Activated T-cell treated with anti-CD3 and anti-CD28 coated beads, Interleukin-2, amount 50 U/mL, for 24 hours (primary cell): ENCODE results near the gene STING1.
"Not testable (repeated sequence)": the region's sequence is repeated elsewhere in the genome, so short reads cannot be mapped to it uniquely, and the experiment has no call there.

ENCODE experiments used
- DNase-seq: peaks from one replicate; pipeline ENCODE4 v3.0.0-alpha.2; 2020
- H3K27ac Mint-ChIP-seq: 2 replicates; pipeline ENCODE4 v1.8.0; 2020; ENCODE audit warnings: mild to moderate bottlenecking, mixed read lengths
- H3K27me3 Mint-ChIP-seq: 2 replicates; pipeline ENCODE4 v1.8.0; 2020; ENCODE audit warnings: mixed read lengths
- H3K36me3 Mint-ChIP-seq: 2 replicates; pipeline ENCODE4 v1.8.0; 2020; ENCODE audit warnings: low read depth, mixed read lengths
- H3K4me1 Mint-ChIP-seq: 2 replicates; pipeline ENCODE4 v1.8.0; 2020; ENCODE audit warnings: low read depth, mixed read lengths
- H3K4me3 Mint-ChIP-seq: 2 replicates; pipeline ENCODE4 v1.8.0; 2020; ENCODE audit warnings: mild to moderate bottlenecking, moderate library complexity, mixed read lengths
- H3K9me3 Mint-ChIP-seq: 2 replicates; pipeline ENCODE4 v1.8.0; 2020; ENCODE audit warnings: mixed read lengths

The STING1 gene

DNA sequence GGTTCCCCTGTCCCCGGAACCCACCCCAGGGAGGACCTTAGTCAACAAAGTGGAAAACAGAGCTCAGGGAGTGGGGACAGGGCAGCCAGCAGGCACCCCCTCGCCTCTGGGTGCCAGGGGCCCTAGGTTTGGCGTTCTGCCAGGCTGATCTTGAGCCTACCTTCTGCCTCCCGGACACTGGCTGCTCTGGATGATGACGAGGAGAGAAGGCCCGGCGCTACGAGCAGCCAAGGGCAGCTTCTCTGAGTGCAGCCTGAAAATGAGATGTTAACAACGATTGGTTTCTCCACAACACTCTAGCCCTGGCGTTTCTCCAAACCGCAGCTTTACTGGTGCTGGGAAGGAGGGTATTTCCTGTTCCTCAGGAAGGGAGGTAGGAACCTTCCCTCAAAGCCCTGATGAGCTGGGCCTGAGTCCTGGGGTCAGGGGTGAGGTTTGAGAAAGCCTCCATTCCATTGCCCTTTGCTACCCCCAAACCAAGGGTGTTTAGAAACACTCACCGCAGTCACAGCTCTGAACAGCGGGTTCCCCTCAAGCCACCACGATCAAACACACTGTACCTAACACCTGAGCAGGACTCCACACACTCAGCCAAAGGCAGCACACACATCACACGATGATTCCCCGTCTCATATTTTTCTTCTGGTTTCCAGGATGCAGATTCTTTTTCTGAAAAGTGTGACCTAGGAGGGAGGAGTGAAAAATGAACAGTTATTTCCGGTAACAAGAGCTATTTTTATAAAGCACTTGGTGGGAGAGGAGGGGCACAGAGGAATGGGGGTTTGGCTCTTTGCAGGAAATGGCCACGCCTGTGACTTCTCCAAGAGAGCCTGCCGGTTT lies at the start of gene STING1:
STING1 (minus strand) TSS at position 709 of the 840 bp plus-strand sequence. CDS start 1,054 bp downstream, outside the sequence.
- Mint-ChIP-seq H3K4me1 (peaks cover 41% of the 10 kb centered on the region), H3K9me3 (no peaks in the 10 kb centered on the region), H3K36me3 (peaks cover 45% of the 10 kb centered on the region), H3K27ac (peak within 1 kb of the TSS; percentile 98), H3K27me3 (no peaks in the 10 kb centered on the region), H3K4me3 (peak within 1 kb of the TSS; percentile 86)
- DNase-seq: peak; percentile 74

DNA sequence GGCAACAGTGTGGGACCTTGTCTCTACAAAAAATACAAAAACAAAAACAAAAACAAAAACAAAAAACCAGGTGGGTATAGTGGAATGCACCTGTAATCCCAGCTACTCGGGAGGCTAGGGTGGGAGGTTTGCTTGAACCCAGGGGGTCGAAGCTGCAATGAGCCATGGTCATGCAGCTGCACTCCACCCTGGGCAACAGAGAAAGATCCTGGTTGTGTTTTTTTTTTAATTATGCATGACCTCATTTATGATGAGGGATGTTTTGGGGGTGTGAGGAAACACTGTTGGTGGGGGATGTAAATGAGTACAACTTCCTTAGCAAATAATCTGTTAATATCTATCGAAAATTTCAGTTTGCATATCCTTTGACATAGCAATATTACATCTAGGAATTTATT lies 49.2 kb upstream of the STING1 start:
- Mint-ChIP-seq H3K9me3 (no peaks in the 10 kb centered on the region), H3K4me3 (no peak overlapping the region), H3K27me3 (no peaks in the 10 kb centered on the region), H3K36me3 (no peaks in the 10 kb centered on the region), H3K27ac (no peak overlapping the region), H3K4me1 (no peaks in the 10 kb centered on the region)
- DNase-seq: no peak

DNA sequence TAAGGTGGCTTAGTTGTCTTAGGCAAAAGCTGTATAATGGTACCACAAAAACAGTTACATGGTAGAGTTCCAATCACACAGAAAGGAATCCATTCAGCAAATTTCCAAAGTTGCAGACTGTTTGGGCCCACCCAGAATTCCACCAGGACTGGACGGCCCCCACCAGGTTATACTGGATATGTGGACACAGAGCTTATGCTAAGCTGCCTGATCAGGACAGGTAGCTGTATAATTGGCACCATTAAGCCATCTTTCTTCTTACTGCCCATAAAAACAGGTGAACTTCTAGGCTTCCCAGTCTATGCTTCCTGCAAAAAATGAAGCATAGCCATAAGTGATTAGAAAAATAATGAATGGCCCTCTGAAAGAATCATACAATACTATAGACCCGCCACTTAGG lies 47.5 kb upstream of the STING1 start:
- H3K4me1 Mint-ChIP-seq, DNase-seq, H3K4me3 Mint-ChIP-seq, H3K36me3 Mint-ChIP-seq, H3K27ac Mint-ChIP-seq, H3K9me3 Mint-ChIP-seq, H3K27me3 Mint-ChIP-seq: not testable (repeated sequence)

DNA sequence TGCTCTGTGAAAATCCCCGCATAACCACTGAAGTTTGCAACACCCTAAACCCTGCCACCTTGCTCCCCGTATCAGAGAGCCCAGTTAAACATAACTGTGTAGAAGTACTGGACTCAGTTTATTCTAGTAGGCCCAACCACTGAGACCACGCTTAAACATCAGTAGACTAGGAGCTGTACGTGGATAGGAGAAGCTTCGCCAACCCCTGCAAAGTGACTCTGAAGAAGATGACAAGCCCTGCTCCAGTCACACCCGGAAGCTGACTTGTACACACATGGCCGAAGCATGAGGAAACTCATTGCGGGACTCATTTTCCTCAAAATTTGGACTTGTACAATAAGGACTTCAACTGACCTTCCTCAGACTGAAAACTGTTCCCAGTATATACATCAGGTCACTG lies 46.1 kb upstream of the STING1 start:
- H3K4me3 Mint-ChIP-seq, H3K27me3 Mint-ChIP-seq, H3K4me1 Mint-ChIP-seq, H3K27ac Mint-ChIP-seq, DNase-seq, H3K36me3 Mint-ChIP-seq, H3K9me3 Mint-ChIP-seq: not testable (repeated sequence)

DNA sequence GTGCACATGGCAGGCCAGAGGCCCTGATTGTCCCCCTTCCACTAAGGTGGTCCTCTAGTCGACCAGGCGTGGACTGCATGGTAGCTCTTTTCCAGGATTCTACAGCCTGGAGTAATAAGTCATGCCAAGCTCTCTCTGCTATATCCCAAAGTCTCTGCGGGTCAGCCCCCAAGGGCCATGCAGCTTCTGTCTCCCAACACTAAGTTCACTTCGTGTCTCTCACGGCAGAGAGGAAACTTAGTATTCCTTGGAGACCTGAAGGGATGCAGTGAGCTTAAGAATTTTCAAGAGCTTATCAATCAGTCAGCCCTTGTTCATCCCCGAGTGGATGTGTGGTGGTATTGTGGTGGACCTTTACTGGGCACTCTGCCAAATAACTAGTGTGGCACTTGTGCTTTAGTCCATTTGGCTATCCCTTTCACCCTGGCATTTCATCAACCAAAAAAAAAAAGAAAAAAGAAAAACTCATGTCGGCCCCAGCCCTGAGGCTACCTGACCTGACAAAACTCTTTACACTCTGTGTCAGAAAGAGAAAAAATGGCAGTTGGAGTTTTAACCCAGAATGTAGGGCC lies 45.4 kb upstream of the STING1 start:
- H3K9me3 Mint-ChIP-seq, H3K36me3 Mint-ChIP-seq, H3K4me1 Mint-ChIP-seq, DNase-seq, H3K27me3 Mint-ChIP-seq, H3K27ac Mint-ChIP-seq, H3K4me3 Mint-ChIP-seq: not testable (repeated sequence)

DNA sequence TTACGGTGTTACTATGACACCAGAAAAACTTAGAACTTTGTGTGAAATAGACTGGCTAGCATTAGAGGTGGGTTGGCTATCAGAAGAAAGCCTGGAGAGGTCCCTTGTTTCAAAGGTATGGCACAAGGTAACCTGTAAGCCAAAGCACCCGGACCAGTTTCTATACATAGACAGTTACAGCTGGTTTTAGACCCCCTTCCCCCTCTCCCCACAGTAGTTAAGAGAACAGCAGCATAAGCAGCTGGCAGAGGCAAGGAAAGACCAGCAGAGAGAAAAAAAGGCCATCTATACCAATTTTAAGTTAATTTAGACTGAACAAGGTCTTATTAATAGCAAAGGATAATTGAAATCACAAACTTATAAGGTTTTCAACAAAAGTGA lies 44.5 kb upstream of the STING1 start:
- not testable (repeated sequence) for H3K27me3 Mint-ChIP-seq, H3K4me3 Mint-ChIP-seq, DNase-seq, H3K9me3 Mint-ChIP-seq, H3K4me1 Mint-ChIP-seq, H3K36me3 Mint-ChIP-seq, H3K27ac Mint-ChIP-seq

DNA sequence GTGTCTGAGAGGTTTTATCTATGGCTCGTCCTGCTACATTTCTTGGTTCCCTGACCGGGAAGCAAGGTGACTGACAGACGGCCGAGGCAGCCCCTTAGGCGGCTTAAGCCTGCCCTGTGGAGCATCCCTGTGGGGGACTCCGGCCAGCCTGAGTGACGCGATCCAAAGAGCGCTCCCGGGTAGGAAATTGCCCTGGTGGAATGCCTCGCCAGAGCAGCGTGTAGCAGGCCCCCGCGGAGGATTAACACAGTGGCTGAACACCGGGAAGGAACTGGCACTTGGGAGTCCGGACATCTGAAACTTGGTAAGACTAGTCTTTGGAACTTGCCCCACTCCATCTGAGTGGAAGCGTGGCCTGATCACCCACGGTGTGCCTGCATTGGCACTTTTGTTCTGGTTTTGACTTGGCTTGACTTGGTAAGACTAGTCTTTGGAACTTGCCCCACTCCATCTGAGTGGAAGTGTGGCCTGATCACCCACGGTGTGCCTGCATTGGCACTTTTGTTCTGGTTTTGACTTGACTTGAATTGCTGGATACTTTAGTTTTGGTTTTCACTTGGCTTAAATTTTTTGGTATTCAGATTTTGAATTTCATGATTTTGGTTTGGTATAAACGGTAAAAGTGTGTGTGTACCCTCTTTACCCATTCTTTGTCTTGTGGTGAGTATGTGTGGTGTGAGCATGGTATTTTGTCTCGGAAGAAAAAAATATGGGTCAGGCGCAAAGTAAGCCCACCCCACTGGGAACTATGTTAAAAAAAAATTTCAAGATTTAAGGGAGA lies 43.9 kb upstream of the STING1 start:
- not testable (repeated sequence) for H3K4me1 Mint-ChIP-seq, H3K4me3 Mint-ChIP-seq, H3K27ac Mint-ChIP-seq, H3K36me3 Mint-ChIP-seq, DNase-seq, H3K27me3 Mint-ChIP-seq, H3K9me3 Mint-ChIP-seq

DNA sequence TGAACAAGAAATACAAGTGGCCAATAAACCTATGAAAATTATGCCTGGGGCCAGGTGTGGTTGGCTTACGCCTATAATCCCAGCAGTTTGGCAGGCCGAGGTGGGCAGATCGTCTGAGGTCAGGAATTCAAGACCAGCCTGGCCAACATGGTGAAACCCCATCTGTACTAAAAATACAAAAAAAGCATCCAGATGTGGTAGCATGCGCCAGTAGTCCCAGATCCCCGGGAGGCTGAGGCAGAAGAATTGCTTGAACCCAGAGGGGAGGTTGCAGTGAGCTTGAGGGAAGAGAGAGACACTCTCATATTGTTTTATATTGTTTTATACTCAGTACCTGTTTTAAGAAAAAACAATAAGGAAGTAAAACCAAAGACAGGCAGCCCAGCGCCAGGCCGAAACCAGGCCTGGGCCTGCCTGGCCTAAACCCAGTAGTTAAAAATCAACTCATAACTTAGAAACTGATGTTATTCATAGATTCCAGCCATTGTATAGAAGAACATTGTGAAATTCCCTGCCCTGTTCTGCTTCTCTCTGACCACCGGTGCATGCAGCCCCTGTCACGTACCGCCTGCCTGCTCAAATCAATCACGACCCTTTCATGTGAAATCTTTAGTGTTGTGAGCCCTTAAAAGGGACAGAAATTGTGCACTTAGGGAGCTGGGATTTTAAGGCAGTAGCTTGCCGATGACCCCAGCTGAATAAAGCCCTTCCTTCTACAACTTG lies 43.2 kb upstream of the STING1 start:
- not testable (repeated sequence) for H3K27me3 Mint-ChIP-seq, DNase-seq, H3K9me3 Mint-ChIP-seq, H3K27ac Mint-ChIP-seq, H3K4me3 Mint-ChIP-seq, H3K4me1 Mint-ChIP-seq, H3K36me3 Mint-ChIP-seq

DNA sequence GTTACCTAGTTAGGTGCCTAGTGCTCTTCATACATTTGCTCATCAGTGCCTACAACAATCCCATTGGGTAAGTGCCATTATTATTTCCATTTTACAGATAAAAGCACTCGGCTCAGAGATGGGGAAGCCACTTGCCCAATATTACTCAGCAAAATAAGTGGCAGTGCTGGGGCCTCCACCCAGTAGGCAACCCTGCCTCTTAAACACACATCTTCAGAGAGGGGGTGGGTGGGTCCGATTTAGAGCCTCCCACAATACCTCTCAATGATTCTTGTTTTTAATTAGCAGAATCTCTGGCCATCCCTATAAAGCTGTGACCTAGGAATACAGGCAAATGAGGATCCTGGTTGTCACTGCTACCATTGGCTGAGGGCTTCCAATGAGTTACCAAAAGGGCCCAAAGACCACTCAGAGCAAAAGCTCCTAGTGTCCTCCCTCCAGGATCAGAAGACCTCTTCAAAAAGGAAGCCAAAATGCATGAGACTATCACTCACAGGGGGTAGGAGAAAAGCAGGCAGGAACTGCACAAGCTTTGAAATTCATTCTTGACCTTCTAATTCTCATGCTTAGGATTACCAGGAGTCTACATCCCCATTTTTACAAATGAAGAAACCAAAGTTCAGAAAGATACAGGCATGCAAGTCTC lies 42.5 kb upstream of the STING1 start:
- no peaks in the 10 kb centered on the region for H3K4me1 Mint-ChIP-seq
- no peak overlapping the region for H3K4me3 Mint-ChIP-seq
- no peaks in the 10 kb centered on the region for H3K27me3 Mint-ChIP-seq
- no peaks in the 10 kb centered on the region for H3K36me3 Mint-ChIP-seq
- no peaks in the 10 kb centered on the region for H3K9me3 Mint-ChIP-seq
- DNase-seq: no peak
- H3K27ac Mint-ChIP-seq: no peak overlapping the region

DNA sequence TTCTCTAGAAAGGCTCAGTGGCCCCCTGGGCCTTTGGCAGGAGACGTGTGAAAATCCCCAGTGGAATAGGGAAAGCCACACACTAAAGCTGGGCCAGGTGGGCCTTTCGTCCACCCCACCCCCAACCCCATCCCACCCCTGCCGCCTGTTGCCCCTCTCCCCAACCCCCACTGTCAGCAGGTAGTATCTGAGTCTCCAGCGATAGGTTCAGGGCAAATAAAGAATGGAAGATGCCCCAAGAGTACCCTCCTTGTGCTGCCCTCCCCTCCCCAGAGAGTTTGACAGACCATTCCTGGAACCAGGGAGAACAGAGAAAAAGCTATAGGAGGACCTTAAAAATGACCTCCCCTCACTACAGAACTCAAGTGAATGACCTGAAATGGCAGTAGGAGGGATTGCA lies 41.9 kb upstream of the STING1 start:
- Mint-ChIP-seq H3K4me1 (no peaks in the 10 kb centered on the region), H3K9me3 (no peaks in the 10 kb centered on the region), H3K27ac (no peak overlapping the region), H3K36me3 (no peaks in the 10 kb centered on the region), H3K27me3 (no peaks in the 10 kb centered on the region), H3K4me3 (no peak overlapping the region)
- DNase-seq: no peak

DNA sequence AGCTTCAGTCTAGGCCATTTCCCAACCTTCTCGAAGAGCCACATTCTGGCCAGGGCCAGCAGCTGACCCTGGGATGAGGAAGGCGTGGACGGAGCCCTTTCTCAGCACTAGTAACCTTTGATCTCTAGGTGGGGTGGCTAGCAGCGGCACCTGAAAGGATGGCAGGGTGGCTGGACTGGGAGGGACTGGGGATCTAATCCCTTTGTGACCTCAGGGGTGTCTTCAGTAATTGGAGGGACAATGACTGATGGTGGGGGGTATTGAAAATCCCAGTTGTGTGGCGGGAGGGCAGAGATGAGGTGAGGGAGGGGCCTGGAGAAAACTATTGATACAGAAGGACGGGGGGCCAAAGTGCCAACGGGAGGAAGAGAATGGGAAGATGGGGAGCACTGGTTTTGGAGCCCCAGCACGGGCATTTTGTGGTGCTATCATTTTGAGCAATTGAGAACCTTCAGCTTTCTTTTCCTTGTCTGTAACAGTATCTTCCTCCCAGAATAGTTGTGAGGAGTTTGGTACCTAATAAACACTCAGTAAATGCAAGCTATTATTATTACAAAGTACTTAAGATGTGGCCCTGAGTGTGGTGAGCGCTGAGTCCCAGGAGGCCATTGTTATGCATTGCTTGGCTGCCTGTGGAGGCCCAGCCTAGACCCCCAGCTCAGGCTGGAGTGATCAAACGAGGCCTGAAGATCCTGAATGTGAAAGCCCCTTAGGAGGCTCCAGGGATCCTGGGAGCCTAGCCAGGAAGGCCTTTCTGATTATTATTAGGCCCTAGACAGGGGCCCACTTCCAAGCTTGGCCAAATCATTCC lies 41.3 kb upstream of the STING1 start:
- no peaks in the 10 kb centered on the region for H3K9me3 Mint-ChIP-seq
- H3K27me3 Mint-ChIP-seq: peaks cover 2% of the 10 kb centered on the region
- no peak overlapping the region for H3K27ac Mint-ChIP-seq
- peaks cover 2% of the 10 kb centered on the region for H3K4me1 Mint-ChIP-seq
- H3K36me3 Mint-ChIP-seq: no peaks in the 10 kb centered on the region
- DNase-seq: no peak
- no peak overlapping the region for H3K4me3 Mint-ChIP-seq

DNA sequence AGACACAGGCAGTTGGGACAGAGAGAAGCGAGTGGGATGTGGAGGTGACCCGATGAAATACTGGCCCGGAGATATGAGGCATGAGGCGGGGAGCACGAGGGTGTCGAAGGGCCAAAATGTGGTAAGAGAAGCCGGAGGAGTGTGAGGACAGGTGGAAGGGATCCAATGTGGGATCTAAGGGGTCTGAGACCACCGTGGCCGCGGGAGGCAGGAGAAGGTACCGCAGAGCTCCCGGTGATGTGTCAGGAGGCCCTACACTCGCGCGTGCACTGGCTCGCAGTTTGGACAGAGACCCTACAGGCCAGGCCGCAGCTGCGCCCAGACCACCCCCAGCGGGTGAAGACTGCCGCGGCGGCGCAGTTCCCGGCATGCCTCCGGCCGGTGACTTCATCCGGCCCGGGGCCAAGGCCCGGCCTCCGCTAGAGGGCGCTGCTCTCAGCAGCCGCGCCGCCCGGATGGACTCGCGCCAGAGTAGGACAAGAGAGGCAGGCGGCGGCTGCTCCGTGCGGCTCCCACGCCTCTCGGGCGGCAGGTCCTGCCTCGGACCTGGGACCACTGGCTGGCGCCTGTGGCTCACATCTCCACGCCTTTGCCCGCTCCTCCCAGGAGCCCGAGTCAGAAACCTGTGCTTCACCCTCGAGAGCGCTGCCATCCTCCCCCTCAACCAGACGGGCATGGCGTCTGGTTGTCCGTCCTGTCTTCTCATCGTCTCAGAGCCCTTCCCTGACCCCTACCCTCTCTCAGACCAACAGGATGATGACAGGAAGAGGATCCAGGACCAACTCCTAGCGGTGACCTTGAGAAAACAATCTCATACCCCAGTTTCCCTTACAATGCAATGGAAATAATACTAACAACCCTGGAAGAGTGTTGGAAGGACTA lies 35.4 kb upstream of the STING1 start:
- peak overlapping the region; percentile 92 for H3K27ac Mint-ChIP-seq
- no peaks in the 10 kb centered on the region for H3K9me3 Mint-ChIP-seq
- DNase-seq: peak; percentile 97
- no peaks in the 10 kb centered on the region for H3K36me3 Mint-ChIP-seq
- peaks cover 3% of the 10 kb centered on the region for H3K27me3 Mint-ChIP-seq
- H3K4me1 Mint-ChIP-seq: peaks cover 37% of the 10 kb centered on the region
- H3K4me3 Mint-ChIP-seq: peak overlapping the region; percentile 82

DNA sequence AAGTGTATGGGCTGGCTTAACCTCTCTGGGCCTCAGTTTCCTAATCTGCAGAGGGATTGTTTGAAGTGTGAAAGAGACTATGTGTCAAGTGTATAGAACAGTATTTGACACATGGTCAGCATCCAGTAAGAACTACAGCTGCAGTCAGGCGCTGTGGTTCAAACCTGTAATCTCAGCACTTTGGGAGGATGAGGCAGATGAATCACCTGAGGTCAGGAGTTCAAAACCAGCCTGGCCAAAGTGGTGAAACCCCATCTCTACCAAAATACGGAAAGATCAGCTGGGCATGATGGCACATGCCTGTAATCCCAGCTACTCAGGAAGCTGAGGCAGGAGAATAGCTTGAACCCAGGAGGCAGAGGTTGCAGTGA lies 31.9 kb upstream of the STING1 start:
- peaks cover 3% of the 10 kb centered on the region for H3K36me3 Mint-ChIP-seq
- peaks cover 3% of the 10 kb centered on the region for H3K9me3 Mint-ChIP-seq
- no peak for DNase-seq
- H3K4me1 Mint-ChIP-seq: peaks cover 67% of the 10 kb centered on the region
- peak overlapping the region; percentile 59 for H3K27ac Mint-ChIP-seq
- H3K4me3 Mint-ChIP-seq: no peak overlapping the region
- peaks cover 3% of the 10 kb centered on the region for H3K27me3 Mint-ChIP-seq
